NCI-H2196 treated with DMSO at 0.1 percent for 48 hours (cell line): ENCODE data around the gene ZMYM1.
"Not testable (repeated sequence)": the region's sequence is repeated elsewhere in the genome, so short reads cannot be mapped to it uniquely, and the experiment has no call there.

Experiments
- DNase-seq: peaks from one replicate; lab custom pipeline; 2025; ENCODE audit not compliant: unreplicated experiment; lab: John Stamatoyannopoulos, UW

The ZMYM1 gene

GRCh38 chr1:35079003-35079930 lies at the start of gene ZMYM1:
Gene ZMYM1 (plus strand): TSS chr1:35079385. CDS start chr1:35093988, 14,603 bp downstream.
- peak; percentile 67 for DNase-seq

DNA sequence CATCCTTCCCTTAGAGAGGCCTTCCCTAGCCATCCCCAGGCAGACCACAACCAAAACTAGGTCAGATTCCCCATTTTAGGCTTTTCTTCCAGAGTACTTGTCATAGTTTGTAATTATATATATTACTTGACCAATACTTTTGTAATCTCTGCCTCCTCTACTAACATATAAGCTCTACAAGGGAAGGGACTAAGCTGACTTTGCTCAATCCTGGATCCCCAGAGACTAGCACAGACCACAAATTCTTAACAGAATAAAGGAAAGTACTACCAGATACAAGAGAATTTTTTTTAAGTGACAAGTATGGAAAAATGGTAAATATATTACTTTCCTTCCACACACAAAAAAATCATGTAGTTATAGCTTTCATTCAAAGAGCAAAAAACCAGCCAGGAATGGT lies 49.4 kb upstream of the ZMYM1 start:
- no peak for DNase-seq

DNA sequence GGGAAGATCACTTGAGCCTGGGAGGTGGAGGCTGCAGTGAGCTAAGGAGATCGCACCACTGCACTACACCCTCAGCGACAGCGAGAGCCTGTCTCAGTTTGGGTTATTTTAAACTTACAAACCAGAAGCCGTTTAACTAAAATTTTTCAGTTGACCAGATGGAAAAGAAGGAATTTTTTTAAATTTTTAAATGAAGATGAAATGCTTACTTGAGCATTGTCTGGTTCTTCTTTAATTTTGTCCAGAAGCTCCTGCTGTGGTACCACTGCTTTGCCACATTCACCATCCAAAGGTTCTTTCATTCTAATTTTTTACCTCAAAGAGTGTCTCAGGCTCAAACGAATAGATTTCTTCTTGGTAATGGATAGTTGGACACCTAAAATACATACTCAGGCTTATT lies 48.8 kb upstream of the ZMYM1 start:
- DNase-seq: no peak

DNA sequence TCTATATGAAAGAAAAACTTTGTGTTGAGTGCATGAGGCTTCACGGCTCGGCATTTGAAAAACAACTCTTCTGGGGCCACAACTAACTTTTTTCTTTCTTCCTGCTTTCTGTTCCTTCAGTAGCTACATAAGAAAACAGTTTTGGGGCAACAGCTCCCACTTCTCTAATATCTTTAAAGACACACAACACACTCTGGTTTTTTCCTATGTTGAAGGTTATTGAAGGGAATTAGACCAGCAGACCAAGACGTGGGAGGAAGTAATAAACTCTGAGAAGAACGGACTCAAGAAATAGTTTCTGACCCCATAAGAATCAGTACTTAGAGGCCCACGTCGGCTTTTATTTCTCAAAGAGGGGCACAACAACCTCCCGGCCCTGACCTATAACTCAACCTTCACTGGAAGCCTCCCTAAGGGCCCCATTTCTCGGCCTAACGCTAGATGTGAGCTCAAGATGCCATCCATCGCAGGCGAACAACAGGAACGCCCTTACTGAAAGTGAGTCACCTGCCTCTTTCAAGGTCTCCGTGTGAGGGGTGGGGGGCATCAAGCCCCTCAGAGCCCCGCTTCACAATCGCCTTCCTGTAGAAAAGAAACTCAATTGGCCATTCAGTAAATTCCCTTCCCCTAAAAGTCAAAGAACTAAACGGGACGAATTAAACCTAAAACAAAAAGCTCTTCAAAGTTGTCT lies 48.3 kb upstream of the ZMYM1 start:
- no peak for DNase-seq

DNA sequence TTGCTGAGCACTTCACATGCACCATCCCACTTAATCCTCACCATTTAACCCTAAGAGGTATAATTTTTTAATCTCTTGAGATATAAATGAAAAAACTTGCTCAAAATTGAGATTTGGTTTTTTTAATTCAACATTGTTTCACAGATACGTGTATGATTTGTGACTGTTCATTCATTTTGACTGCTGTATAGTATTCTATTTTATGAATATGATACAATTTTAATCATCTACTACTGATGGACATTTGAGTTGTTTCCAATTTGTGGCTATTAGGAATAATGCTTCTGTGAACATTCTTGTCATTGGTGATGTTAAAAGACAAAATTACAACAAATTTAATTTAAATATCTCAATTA lies 46.8 kb upstream of the ZMYM1 start:
- no peak for DNase-seq

DNA sequence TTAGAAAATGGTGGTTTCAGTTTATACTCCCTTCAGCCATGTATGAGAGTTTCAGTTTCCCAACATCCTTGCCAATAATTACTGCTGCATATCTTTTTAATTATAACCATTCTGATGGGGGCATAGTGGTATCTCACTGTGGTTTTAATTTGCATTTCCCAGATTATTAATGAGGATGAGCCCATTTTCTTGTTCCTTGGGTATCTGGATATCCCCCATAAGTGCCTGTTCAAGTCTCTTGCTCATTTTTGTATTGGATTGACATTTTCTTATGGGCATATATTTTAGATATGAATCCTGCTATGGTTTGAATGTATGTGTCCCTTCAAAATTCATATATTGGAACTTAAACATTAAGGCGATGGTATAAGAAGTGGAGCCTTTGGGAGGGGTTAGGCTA lies 45.8 kb upstream of the ZMYM1 start:
- no peak for DNase-seq

DNA sequence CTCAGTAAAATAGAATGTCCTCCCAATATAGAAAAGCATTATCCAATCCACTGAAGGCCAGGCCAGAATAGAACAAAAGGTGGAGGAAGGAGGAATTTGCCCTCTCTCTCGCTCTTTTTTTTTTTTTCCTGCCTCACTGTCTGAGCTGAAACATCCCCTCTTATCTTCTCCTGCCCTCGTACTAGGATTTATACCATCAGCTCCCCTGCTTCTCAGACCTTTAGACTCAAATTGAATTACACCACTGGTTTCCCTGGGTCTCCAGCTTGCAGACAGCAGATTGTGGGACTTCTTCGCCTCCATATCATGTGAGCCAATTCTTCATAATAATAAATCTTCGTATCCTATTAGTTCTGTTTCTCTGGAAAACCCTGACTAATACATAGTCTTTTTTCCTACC lies 42.6 kb upstream of the ZMYM1 start:
- DNase-seq: no peak

GRCh38 chr1:35037206-35037605 lies 42.0 kb upstream of the ZMYM1 start:
- no peak for DNase-seq

DNA sequence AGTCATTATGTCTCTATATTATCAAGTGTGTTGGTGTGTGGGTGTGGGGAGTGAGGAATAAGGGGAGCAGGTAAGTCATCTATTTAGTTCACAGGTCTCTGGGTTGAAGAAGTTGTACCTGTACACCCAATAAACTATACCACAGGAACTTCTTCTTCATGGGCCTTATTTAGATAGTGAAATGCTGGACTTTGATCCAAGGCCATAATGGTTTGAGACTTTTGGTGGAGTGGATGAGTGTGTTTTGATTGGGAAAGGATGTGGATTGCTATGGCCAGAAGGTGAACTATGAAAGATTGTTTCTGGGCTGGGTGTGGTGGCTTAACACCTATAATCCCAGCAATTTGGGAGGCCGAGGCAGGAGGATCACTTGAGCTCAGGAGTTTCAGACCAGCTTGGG lies 40.5 kb upstream of the ZMYM1 start:
- no peak for DNase-seq

DNA sequence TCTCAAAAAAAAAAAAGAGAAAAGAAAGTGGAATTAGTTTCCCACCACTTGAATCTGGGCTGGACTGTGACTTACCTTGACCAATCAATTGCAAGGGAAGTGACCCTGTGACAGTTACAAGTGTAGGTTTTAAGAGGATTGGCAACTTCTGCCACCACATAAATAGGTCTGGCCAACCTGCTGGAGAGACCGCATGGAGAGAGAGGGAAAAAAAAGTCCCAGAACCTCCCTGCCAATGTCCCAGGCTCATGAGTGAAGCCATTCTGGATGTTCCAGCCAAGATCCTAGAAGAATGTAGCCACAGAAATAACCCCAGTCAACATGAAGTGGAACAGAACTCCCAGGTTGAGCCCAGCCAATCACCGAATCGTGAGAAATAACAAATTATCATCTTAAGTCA lies 35.7 kb upstream of the ZMYM1 start:
- DNase-seq: no peak

GRCh38 chr1:35044431-35044830 lies 34.8 kb upstream of the ZMYM1 start:
- DNase-seq: no peak

DNA sequence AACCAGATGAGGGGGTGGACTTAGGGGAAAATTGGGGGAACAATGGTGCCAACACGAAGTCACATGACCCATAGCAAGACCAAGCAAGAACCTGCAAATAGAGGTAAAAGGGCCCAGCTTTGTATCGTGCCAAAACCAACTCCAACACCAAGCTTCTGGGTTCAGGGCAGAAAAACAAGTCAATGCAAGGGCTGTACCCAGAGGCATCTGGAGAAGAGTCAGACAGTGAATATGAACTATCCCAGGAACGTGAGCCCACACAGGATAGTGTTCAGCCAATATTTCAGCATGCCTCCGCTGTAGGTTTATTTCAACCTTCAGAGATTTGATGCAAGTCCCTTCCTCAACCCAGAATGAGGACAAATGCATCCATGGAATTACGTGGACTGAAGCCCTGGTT lies 32.5 kb upstream of the ZMYM1 start:
- no peak for DNase-seq

DNA sequence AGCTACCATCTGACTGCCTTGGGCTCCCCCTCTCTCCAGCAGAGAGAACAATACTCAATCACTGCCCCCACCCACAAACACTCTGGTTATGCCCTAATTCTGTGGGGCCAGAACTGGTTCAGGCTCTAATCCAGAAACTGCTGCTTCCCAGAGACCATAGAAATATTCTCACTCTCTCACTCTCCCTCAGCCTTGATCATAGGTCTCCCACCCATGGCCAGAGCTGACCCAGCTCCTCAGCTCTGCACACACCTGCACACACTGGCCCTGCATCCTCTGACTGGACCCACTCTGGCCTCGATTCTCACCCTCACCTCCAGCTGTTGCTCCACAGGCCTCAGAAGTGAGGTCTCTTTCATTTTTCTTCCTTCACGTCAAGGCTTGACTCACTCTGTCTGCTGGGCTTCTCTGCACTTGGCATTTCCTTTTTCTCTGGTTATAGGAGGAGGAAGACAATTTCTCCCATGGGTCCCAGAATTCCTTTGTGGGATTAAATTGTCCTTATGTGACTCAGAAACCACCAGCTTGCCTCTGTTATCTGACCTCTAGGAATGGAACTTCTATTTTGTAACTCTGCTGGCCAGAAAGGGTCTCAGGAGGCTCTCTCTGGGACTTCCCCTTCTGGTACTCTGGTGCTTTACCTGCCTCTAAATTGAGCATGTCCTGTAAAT lies 31.9 kb upstream of the ZMYM1 start:
- DNase-seq: no peak

DNA sequence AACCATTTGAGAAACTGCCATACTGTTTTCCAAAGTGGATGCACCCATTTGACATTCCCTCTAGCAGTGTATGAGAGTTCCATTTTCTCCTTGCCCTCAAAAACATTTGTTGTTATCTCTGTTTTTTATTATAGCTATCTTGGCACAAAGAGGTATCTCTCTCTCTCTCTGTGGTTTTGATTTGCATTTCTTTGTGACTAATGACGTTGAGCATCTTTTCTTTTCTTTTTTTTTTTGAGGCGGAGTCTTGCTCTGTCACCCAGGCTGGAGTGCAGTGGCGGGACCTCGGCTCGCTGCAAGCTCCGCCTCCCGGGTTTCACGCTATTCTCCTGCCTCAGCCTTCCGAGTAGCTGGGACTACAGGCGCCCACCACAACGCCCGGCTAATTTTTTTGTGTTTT lies 30.1 kb upstream of the ZMYM1 start:
- DNase-seq: no peak

- no peak for DNase-seq
Observed at GRCh38 chr1:35053433-35053832, 25.8 kb upstream of the ZMYM1 start.

DNA sequence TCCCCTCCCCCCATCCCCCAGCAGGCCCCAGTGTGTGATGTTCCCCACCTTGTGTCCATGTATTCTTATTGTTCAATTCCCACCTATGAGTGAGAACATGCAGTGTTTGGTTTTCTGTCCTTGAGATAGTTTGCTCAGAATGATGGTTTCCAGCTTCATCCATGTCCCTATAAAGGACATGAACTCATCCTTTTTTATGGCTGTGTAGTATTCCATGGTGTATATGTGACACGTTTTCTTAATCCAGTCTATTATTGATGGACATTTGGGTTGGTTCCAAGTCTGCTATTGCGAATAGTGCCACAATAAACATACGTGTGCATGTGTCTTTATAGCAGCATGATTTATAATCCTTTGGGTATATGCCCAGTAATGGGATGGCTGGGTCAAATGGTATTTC lies 24.9 kb upstream of the ZMYM1 start:
- not testable (repeated sequence) for DNase-seq

DNA sequence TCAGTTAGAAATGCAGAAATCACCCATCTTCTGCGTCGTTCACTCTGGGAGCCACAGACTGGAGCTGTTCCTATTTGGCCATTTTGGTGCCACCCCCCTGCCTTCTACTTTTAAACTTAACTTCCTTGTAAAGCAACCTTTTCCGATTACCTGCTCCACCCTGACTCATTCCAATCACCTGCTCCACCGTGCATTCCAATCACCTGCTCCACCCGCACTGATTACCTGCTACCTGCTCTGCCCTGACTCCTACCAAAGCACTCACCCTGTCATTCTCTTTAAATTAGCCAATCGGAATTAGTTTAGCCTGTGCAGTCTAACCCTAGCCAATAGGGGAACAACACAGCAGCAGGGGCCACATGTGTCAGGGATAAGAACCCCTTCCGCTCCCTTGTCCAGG lies 20.9 kb upstream of the ZMYM1 start:
- DNase-seq: not testable (repeated sequence)

- no peak for DNase-seq
Observed at GRCh38 chr1:35058988-35059387, 20.2 kb upstream of the ZMYM1 start.

GRCh38 chr1:35062518-35063196 lies 16.5 kb upstream of the ZMYM1 start:
- no peak for DNase-seq

- DNase-seq: no peak
Observed at GRCh38 chr1:35064265-35064664, 14.9 kb upstream of the ZMYM1 start.

GRCh38 chr1:35069746-35070145 lies 9.4 kb upstream of the ZMYM1 start:
- no peak for DNase-seq
